Prostate gland (tissue), 2 donors: ENCODE measurements around the gene CASD1. TPM values are rescaled to one million over a fixed set of nuclear protein-coding genes. Genes with fewer than 3 reads are reported as not detected.

Source experiments
- DNase-seq: peaks from one replicate; pipeline ENCODE4 v3.0.0-alpha.2; 2019; ENCODE audit warnings: low spot score
- H3K27ac ChIP-seq, 2 donors: fragments of 200-600 bp; sonication (generic); 2 replicates each; pipeline ENCODE4 v1.5.1; 2017 to 2019
- H3K27me3 ChIP-seq: fragments of 200-600 bp; sonication (generic); replicated peaks from 2 replicates; pipeline ENCODE4 v1.5.1; 2019; ENCODE audit not compliant: insufficient read depth
- H3K36me3 ChIP-seq, 2 donors: fragments of 200-600 bp; sonication (generic); 1 replicate in 1 of 2; 2 replicates in 1 of 2; pipeline versions ENCODE4 v1.5.1 to v1.8.1; 2017 to 2019
- H3K4me1 ChIP-seq: fragments of 200-600 bp; sonication (generic); replicated peaks from 2 replicates; pipeline ENCODE4 v1.5.1; 2019
- H3K4me3 ChIP-seq, 2 donors: fragments of 200-600 bp; sonication (generic); 2 replicates each; pipeline ENCODE4 v1.5.1; 2017 to 2019
- H3K9me3 ChIP-seq: fragments of 200-600 bp; sonication (generic); 2 replicates; pipeline ENCODE4 v1.5.1; 2017
- POLR2A ChIP-seq: fragments of 450-650 bp; IDR thresholded peaks from one replicate; pipeline ENCODE4 v1.6.1; 2016; ENCODE audit warnings: antibody characterized with exemption, mild to moderate bottlenecking
- POLR2AphosphoS5 ChIP-seq: sonication (generic); formaldehyde crosslinking; IDR thresholded peaks from one replicate; pipeline ENCODE4 v1.6.1; 2017; ENCODE audit warnings: antibody characterized with exemption
- WGBS: methylation state at CpG from one replicate; pipeline ENCODE4 v1.1.5; 2018; 5-methylcytosine and 5-hydroxymethylcytosine counted together
- intact Hi-C: fragments of 100-400 bp; cut with DNase I; formaldehyde crosslinking; loops from one replicate; pipeline ENCODE4 v1.14.2; 2022
- total RNA-seq, 2 donors: library from RNA; depleted of rRNA; stranded (reverse); fragments of >200 nt; gene quantifications; one replicate each; pipeline ENCODE4 v1.1.0, GENCODE V29; 2016
- TF ChIP-seq, protein P1 (sequence below), 4 experiments: fragments of 200-600 bp in 2 of 4; fragments of 450-650 bp in 2 of 4; sonication (generic) in 2 of 4; IDR thresholded peaks; 1 replicate in 3 of 4; 2 replicates in 1 of 4; pipeline ENCODE4 v1.5.1; 2016 to 2019; ENCODE audit warnings: antibody characterized with exemption in 4 of 4, mild to moderate bottlenecking in 2 of 4, moderate library complexity in 2 of 4

Gene CASD1
- total RNA-seq, 2 donors from 2014 or later = 31.2 to 35.6 TPM

DNA sequence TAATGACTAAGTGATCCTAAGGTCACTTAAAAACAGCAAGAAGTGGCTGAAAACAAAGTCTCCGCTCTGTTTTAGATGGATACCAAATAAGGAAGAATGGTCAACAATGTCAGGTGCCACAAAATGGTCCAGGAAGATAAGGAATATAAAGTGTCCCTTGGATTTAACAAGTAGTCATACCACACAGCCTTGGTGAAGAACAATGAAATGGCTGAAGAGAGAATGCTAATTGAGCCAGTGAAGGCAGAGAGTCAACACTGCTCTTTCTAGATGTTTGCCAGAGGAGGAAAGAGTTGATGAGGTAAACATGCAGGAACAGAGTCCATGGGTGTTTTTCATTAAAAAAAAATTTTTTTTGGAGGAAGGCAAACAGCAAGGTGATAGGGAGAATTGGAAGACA, 2.1 kb upstream of the CASD1 start:
- 93% methylated on average over 1 of the region's 1 CpG for WGBS
- no peaks in the 10 kb centered on the region for H3K27me3 ChIP-seq
- intact Hi-C loops = loop anchor here (5.0 kb wide), 1 partner anchor 150 kb away; the partner anchor contains the start of gene SGCE
- H3K4me3 ChIP-seq = no peak overlapping the region
- H3K4me1 ChIP-seq = peaks cover 5% of the 10 kb centered on the region
- H3K36me3 ChIP-seq = no peaks in the 10 kb centered on the region
- no peak overlapping the region for H3K27ac ChIP-seq
- TF ChIP-seq POLR2AphosphoS5 = peak; percentile 34
- TF ChIP-seq, protein P1, sequence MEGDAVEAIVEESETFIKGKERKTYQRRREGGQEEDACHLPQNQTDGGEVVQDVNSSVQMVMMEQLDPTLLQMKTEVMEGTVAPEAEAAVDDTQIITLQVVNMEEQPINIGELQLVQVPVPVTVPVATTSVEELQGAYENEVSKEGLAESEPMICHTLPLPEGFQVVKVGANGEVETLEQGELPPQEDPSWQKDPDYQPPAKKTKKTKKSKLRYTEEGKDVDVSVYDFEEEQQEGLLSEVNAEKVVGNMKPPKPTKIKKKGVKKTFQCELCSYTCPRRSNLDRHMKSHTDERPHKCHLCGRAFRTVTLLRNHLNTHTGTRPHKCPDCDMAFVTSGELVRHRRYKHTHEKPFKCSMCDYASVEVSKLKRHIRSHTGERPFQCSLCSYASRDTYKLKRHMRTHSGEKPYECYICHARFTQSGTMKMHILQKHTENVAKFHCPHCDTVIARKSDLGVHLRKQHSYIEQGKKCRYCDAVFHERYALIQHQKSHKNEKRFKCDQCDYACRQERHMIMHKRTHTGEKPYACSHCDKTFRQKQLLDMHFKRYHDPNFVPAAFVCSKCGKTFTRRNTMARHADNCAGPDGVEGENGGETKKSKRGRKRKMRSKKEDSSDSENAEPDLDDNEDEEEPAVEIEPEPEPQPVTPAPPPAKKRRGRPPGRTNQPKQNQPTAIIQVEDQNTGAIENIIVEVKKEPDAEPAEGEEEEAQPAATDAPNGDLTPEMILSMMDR (IDR thresholded peaks at IDR 0.05) = no peak
- DNase-seq = no peak
- no peaks in the 10 kb centered on the region for H3K9me3 ChIP-seq

DNA sequence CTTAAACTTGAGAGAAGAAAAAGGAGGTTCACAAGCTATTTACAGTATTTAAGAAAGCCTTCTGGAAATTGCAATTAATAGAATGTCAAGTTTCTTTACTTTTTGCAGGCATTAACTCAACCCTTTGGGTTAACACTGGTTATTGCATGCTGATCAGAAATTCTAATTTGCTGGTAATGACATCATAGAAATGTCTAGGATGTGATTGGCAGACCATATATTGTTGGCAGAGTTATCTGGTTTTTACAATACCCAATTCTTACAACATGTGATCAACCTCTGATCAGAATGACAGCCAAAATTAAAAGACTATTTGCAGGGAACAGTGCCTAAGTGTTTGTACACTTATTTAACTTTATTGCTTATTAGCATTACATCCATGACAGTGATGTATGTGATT, 1.6 kb upstream of the CASD1 start:
- TF ChIP-seq POLR2AphosphoS5 (no peak), POLR2A (no peak)
- TF ChIP-seq, protein P1 (IDR thresholded peaks at IDR 0.05) = no peak
- Histone ChIP-seq H3K27ac (no peak overlapping the region), H3K4me3 (no peak overlapping the region), H3K9me3 (no peaks in the 10 kb centered on the region), H3K27me3 (no peaks in the 10 kb centered on the region), H3K4me1 (peaks cover 5% of the 10 kb centered on the region), H3K36me3 (no peaks in the 10 kb centered on the region)
- intact Hi-C loops = loop anchor here (5.0 kb wide), 1 partner anchor 149 kb away; the partner anchor contains the start of gene SGCE
- DNase-seq = no peak

DNA sequence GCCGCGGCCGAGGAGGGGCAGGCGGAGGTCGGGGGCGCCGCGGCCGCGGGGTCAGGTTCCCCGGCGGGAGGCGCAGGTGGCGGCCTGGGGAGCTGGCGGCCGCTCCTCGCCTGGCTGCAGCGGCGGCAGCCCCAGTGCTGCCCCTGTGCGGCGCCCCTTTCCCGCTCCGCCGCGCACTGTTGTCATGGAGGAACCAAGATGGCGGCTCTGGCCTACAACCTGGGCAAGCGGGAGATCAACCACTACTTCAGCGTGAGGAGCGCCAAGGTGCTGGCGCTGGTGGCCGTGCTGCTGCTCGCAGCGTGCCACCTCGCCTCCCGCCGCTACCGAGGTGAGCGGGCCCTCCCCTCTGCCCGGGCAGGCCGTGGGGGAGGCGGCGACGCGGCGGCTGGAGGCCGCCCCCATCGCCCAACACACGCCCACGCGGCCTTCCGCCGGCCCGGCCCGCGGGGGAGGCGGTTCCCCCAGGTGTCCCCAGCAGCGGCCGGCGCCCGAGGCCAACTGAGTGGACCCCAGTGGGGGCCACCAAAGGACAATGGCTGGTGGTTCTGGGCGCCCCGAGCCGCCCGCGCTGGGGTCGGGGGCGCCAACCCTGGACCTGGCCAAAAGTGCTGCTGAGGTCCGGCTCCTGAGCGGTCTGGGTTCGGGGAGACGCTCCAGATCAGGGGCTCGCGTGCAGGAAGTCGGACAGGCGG, 425 bp downstream of the CASD1 start:
- WGBS = under 1% methylated on average over 34 of the region's 75 CpGs
- TF ChIP-seq, protein P1 (IDR thresholded peaks at IDR 0.05) = peak in 1 of 4 experiments; percentile 7
- TF ChIP-seq POLR2A (peak; percentile 61), POLR2AphosphoS5 (no peak)
- Histone ChIP-seq H3K27me3 (no peaks in the 10 kb centered on the region), H3K36me3 (no peaks in the 10 kb centered on the region), H3K4me1 (peaks cover 5% of the 10 kb centered on the region), H3K9me3 (no peaks in the 10 kb centered on the region), H3K4me3 (peak overlapping the region; percentile 64 to 86), H3K27ac (peak overlapping the region; percentile 96 to 98)
- intact Hi-C loops = loop anchor here (5.0 kb wide), 1 partner anchor 147 kb away; the partner anchor contains the start of gene SGCE
- peak; percentile 68 for DNase-seq

DNA sequence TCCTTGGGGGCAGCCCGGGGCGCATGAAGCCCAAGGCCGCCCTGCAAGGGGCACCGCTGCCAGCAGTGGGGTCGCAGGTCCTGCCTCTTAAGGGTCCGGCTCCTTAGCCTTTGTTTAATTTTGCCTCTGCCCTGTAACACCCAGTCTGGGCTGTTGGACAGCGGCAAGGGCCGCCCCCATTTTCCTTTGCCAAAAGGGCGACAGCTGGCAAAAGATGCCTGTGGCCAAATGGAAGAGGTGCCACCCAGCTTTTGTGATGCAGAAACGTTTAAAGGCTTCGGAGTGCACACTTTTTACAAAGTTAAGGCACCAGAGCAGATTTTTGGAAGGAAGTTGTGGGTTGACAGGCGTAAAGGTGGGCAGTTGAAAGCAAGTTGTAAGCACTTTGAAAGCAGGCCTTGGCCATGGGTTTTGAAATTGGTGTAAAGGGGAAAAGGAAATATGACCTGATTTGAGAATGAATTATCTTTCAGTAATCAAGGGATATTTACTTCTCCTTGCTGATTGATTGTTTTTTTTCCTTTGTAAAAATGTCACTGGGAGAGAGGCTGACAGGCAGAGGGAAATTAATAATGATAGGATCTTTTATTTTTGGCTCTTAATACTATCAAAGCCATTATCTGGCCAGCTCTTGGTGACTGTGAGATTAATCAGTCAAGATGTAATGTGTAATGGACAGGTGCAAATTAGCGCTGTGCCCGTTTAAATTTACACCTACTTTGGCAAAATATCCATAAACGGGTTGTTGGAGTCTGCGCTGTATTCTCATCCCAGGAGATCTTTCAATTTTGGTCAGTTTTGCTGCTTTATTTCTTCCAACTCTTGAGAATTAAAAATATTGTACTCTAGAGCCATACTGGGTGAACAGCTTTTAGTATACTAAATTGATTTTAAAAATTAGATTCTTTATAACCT, 1.2 kb downstream of the CASD1 start:
- peak; percentile 19 for DNase-seq
- TF ChIP-seq POLR2AphosphoS5 = no peak
- TF ChIP-seq, protein P1 (IDR thresholded peaks at IDR 0.05) = no peak
- no peak for TF ChIP-seq POLR2A
- Histone ChIP-seq H3K4me1 (peaks cover 5% of the 10 kb centered on the region), H3K27ac (peak overlapping the region; percentile 96 to 98), H3K4me3 (peak overlapping the region; percentile 64 to 86), H3K9me3 (no peaks in the 10 kb centered on the region), H3K36me3 (no peaks in the 10 kb centered on the region), H3K27me3 (no peaks in the 10 kb centered on the region)
- 13% methylated on average over 16 of the region's 16 CpGs for WGBS
- intact Hi-C loops = no loop called here
